Spleen (tissue), 7 donors: Measurements from ENCODE around the gene MFAP5.

Experiments used
- CTCF ChIP-seq, 11 experiments: fragments of 200-600 bp in 7 of 11; fragments of 450-650 bp in 4 of 11; sonication (generic) in 4 of 11; IDR thresholded peaks in 8 of 11; conservative IDR thresholded peaks in 3 of 11; 1 replicate in 7 of 11; 2 replicates in 4 of 11; pipeline versions ENCODE4 v1.4.0 to v1.8.0; 2016 to 2021; ENCODE audit warnings: antibody characterized with exemption in 11 of 11, inconsistent platforms in 4 of 11, mild to moderate bottlenecking in 1 of 11
- POLR2A ChIP-seq, 3 donors: fragments of 450-650 bp; IDR thresholded peaks; one replicate each; pipeline ENCODE4 v1.5.1; 2017; ENCODE audit warnings: antibody characterized with exemption in 3 of 3, mild to moderate bottlenecking in 1 of 3
- donor health status: DM: no; HTN: no; CAD: no; lungs with moderate emphysema.
- donor health status: DM: no; HTN: no; CAD: no.
- donor health status: DM: no; HTN: no; CAD: no.

- TF ChIP-seq POLR2A (IDR thresholded peaks at IDR 0.05): no peak
- TF ChIP-seq CTCF (IDR thresholded peaks at IDR 0.05 in 8 of 11, conservative IDR thresholded peaks at IDR 0.05 in 3 of 11): no peak
Observed at GRCh38 chr12:8648576-8649205, 13.9 kb downstream of the MFAP5 start.
